ENCODE results near the gene FANCB.

GRCh38 chrX:14826319-14826718, 46.5 kb downstream of the FANCB start:
- TF ChIP-seq POLR2AphosphoS5 (IDR thresholded peaks at IDR 0.05): no peak
- TF ChIP-seq CTCF (IDR thresholded peaks at IDR 0.05): no peak
- TF ChIP-seq POLR2A (IDR thresholded peaks at IDR 0.05): no peak
